A549 (cell line): Measurements from ENCODE around the gene STIP1.

Source experiments
- BHLHE40 ChIP-seq: IDR thresholded peaks from 2 replicates; pipeline ENCODE4 v1.6.1; 2012; ENCODE audit warnings: low read depth, low read length, inconsistent platforms
- EP300 ChIP-seq, 2 experiments: fragments of >200 bp; sonication (Bioruptor Twin); formaldehyde crosslinking; IDR thresholded peaks; 2 replicates in 1 of 2; 3 replicates in 1 of 2; pipeline ENCODE4 v1.6.1; 2016 to 2017
- MYC ChIP-seq: IDR thresholded peaks from 2 replicates; pipeline ENCODE4 v1.6.1; 2012; ENCODE audit warnings: mild to moderate bottlenecking, inconsistent platforms, low read length, improper control_type of control experiment, borderline replicate concordance
- POLR2A ChIP-seq: IDR thresholded peaks from 2 replicates; pipeline ENCODE4 v1.6.1; 2012; ENCODE audit warnings: mild to moderate bottlenecking, low read length
- RAD21 ChIP-seq, 2 experiments: fragments of >200 bp in 1 of 2; sonication (Bioruptor Twin) in 1 of 2; formaldehyde crosslinking in 1 of 2; IDR thresholded peaks in 1 of 2; conservative IDR thresholded peaks in 1 of 2; 2 replicates in 1 of 2; 3 replicates in 1 of 2; pipeline ENCODE4 v1.6.1; 2012 to 2018; ENCODE audit warnings: inconsistent platforms in 1 of 2
- ZFP36 ChIP-seq: fragments of 450-650 bp; IDR thresholded peaks from 2 replicates; pipeline ENCODE4 v1.6.1; 2014; ENCODE audit warnings: borderline replicate concordance; ENCODE audit not compliant: partially characterized antibody
- TF ChIP-seq, protein P1 (sequence below): fragments of >200 bp; sonication (Bioruptor Twin); formaldehyde crosslinking; IDR thresholded peaks from 3 replicates; pipeline ENCODE4 v1.5.1; 2016
- TF ChIP-seq, protein P2 (sequence below): fragments of 150-350 bp; IDR thresholded peaks from 2 replicates; pipeline ENCODE4 v1.6.1; 2014; ENCODE audit warnings: low read depth, mild to moderate bottlenecking, low read length
- TF ChIP-seq, protein P3 (sequence below): IDR thresholded peaks from 2 replicates; pipeline ENCODE4 v1.6.1; 2012
- TF ChIP-seq, protein P4 (sequence below): IDR thresholded peaks from 2 replicates; pipeline ENCODE4 v1.6.1; 2012; ENCODE audit warnings: low read depth, borderline replicate concordance

DNA sequence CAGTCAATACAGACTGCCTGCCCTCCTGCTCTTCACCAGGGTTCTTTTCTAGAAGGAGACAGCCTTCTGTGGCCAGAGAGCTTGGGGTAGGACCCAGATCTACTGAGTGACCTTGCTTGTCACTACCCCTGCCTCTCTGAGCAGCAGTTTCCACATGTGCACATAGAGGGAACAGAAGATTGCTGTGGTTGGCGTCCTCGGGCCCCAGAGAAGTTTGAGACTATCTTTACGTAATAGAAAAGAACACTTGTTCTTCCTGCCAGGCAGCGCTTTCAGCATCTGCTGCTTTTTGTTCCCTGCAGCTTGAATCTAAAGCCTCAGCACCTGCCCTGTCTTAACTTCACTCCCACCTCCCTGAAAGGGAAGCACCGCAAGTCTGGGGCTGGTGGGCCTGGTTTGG is 53.0 kb downstream of the STIP1 start:
- TF ChIP-seq POLR2A (no peak), MYC (no peak), EP300 (IDR thresholded peaks at IDR 0.05) (no peak), BHLHE40 (no peak), RAD21 (conservative IDR thresholded peaks at IDR 0.05 in 1 of 2, IDR thresholded peaks at IDR 0.05 in 1 of 2) (no peak), ZFP36 (no peak)
- TF ChIP-seq, protein P1, sequence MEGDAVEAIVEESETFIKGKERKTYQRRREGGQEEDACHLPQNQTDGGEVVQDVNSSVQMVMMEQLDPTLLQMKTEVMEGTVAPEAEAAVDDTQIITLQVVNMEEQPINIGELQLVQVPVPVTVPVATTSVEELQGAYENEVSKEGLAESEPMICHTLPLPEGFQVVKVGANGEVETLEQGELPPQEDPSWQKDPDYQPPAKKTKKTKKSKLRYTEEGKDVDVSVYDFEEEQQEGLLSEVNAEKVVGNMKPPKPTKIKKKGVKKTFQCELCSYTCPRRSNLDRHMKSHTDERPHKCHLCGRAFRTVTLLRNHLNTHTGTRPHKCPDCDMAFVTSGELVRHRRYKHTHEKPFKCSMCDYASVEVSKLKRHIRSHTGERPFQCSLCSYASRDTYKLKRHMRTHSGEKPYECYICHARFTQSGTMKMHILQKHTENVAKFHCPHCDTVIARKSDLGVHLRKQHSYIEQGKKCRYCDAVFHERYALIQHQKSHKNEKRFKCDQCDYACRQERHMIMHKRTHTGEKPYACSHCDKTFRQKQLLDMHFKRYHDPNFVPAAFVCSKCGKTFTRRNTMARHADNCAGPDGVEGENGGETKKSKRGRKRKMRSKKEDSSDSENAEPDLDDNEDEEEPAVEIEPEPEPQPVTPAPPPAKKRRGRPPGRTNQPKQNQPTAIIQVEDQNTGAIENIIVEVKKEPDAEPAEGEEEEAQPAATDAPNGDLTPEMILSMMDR: no peak
- TF ChIP-seq, protein P2, sequence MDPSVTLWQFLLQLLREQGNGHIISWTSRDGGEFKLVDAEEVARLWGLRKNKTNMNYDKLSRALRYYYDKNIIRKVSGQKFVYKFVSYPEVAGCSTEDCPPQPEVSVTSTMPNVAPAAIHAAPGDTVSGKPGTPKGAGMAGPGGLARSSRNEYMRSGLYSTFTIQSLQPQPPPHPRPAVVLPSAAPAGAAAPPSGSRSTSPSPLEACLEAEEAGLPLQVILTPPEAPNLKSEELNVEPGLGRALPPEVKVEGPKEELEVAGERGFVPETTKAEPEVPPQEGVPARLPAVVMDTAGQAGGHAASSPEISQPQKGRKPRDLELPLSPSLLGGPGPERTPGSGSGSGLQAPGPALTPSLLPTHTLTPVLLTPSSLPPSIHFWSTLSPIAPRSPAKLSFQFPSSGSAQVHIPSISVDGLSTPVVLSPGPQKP: no peak
- TF ChIP-seq, protein P3, sequence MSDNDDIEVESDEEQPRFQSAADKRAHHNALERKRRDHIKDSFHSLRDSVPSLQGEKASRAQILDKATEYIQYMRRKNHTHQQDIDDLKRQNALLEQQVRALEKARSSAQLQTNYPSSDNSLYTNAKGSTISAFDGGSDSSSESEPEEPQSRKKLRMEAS: no peak
- TF ChIP-seq, protein P4, sequence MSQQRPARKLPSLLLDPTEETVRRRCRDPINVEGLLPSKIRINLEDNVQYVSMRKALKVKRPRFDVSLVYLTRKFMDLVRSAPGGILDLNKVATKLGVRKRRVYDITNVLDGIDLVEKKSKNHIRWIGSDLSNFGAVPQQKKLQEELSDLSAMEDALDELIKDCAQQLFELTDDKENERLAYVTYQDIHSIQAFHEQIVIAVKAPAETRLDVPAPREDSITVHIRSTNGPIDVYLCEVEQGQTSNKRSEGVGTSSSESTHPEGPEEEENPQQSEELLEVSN: no peak
